Chondrocyte (in vitro differentiated cells): ENCODE data around the gene HSPA1B. TPM values are rescaled to one million over a fixed set of nuclear protein-coding genes. Genes with fewer than 3 reads are reported as not detected.
A peak's percentile ranks its signal among the peaks of the same experiment; 100 is the strongest.
"Not testable (repeated sequence)": the region's sequence is repeated elsewhere in the genome, so short reads cannot be mapped to it uniquely, and the experiment has no call there.

ENCODE experiments used
- DNase-seq: peaks from one replicate; pipeline ENCODE4 v3.0.0; 2021; ENCODE audit warnings: mixed read lengths, low spot score
- H3K27ac Mint-ChIP-seq: one replicate; pipeline ENCODE4 v1.8.0; 2021; ENCODE audit warnings: mild to moderate bottlenecking, moderate library complexity, mixed read lengths; ENCODE audit not compliant: unreplicated experiment
- H3K27me3 Mint-ChIP-seq: 2 replicates; pipeline ENCODE4 v1.8.0; 2021; ENCODE audit warnings: low read depth, mixed read lengths
- H3K36me3 Mint-ChIP-seq: 2 replicates; pipeline ENCODE4 v1.8.0; 2021; ENCODE audit warnings: low read depth, mixed read lengths
- H3K4me1 Mint-ChIP-seq: 2 replicates; pipeline ENCODE4 v1.8.0; 2021; ENCODE audit warnings: low read depth, mild to moderate bottlenecking, mixed read lengths
- H3K4me3 Mint-ChIP-seq: one replicate; pipeline ENCODE4 v1.8.0; 2021; ENCODE audit warnings: mild to moderate bottlenecking, moderate library complexity, mixed read lengths; ENCODE audit not compliant: unreplicated experiment
- H3K9me3 Mint-ChIP-seq: 2 replicates; pipeline ENCODE4 v1.8.0; 2021; ENCODE audit warnings: low read depth, mixed read lengths
- total RNA-seq: library from RNA; stranded (reverse); gene quantifications from 3 replicates; pipeline ENCODE4 v1.2.1, GENCODE V29; 2021
- TF ChIP-seq, protein P1 (sequence below): fragments of 200-600 bp; sonication (generic); IDR thresholded peaks from 2 replicates; pipeline ENCODE4 v1.5.0; 2021; ENCODE audit warnings: antibody characterized with exemption, mild to moderate bottlenecking, moderate library complexity

Gene HSPA1B
- total RNA-seq, 1 donor from 2014 or later, result 46.8 TPM

DNA sequence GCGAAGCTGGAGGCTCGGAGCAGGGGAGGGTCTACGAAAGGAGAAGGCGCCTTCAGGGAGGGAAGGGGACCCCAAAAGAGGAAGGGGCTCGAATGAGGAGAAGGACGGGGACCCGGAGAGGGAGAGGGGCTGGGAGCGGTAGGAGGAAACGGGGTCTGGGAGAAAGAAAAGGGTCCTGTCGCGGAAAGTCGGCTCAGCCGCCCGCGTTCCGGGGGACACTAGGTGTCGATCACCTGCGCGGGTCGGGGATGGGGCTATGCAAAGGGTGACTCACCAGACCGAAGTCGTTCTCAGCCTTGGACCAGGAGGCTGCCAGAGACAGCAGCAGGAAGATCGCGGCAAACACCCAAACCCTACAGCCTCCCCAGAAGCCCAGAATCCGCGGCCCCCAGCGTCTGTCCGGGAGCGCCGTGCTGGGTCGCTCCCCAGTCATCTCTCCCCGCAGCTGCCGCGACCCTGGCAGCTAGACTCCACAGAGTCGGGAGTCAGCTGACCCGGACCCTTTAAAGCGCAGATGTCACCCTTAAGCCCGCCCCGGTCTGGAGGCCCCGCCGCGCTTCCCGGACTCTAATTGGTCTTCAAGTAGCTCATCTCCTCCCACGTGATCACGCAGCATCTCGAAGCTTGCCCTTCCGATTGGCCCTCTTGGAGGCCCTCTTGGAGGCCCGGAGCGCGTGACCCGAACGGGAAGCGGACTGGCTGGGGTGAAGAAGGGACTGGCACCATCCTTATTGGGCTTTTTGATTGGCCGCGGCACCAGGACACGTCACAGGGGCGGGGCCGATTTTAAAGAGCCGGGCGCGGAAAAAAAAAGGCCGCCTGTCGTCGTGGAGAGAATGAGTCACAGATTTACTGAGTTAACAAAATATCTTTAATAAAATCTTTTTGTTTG is 35.1 kb downstream of the HSPA1B start, which contains the start of gene NEU1:
Gene NEU1 (minus strand): TSS at position 478 of the 892 bp plus-strand sequence. CDS start 45 bp downstream, at position 433.
- TF ChIP-seq, protein P1, sequence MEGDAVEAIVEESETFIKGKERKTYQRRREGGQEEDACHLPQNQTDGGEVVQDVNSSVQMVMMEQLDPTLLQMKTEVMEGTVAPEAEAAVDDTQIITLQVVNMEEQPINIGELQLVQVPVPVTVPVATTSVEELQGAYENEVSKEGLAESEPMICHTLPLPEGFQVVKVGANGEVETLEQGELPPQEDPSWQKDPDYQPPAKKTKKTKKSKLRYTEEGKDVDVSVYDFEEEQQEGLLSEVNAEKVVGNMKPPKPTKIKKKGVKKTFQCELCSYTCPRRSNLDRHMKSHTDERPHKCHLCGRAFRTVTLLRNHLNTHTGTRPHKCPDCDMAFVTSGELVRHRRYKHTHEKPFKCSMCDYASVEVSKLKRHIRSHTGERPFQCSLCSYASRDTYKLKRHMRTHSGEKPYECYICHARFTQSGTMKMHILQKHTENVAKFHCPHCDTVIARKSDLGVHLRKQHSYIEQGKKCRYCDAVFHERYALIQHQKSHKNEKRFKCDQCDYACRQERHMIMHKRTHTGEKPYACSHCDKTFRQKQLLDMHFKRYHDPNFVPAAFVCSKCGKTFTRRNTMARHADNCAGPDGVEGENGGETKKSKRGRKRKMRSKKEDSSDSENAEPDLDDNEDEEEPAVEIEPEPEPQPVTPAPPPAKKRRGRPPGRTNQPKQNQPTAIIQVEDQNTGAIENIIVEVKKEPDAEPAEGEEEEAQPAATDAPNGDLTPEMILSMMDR, result no peak
- peak; percentile 100 for DNase-seq
- Mint-ChIP-seq H3K9me3 (no peaks in the 10 kb centered on the region), H3K27ac (peak within 1 kb of the TSS; percentile 98), H3K4me1 (peaks cover 20% of the 10 kb centered on the region), H3K4me3 (peak within 1 kb of the TSS; percentile 96), H3K27me3 (no peaks in the 10 kb centered on the region), H3K36me3 (peaks cover 11% of the 10 kb centered on the region)

DNA sequence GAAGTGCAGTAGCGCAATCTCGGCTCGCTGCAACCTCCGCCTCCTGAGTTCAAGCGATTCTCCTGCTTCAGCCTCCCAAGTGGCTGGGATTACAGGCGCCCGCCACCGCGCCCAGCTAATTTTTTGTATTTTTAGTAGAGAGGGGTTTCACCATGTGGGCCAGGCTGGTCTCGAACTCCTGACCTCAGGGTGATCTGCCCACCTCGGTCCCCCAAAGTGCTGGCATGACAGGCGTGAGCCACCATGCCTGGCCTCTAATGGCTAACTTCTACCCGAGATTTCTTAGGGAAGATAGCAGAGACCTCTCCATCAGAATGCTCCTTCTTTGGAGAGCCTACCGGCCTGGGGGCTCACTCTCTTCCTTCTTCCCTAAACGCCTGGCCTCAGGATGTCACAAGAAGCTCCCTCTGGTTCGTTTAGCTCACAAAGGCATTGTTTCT is 36.6 kb downstream of the HSPA1B start:
- H3K27me3 Mint-ChIP-seq, DNase-seq, H3K36me3 Mint-ChIP-seq, H3K9me3 Mint-ChIP-seq: not testable (repeated sequence)
- Mint-ChIP-seq H3K4me3 (peak overlapping the region; percentile 96), H3K27ac (peak overlapping the region; percentile 98), H3K4me1 (peaks cover 20% of the 10 kb centered on the region)

DNA sequence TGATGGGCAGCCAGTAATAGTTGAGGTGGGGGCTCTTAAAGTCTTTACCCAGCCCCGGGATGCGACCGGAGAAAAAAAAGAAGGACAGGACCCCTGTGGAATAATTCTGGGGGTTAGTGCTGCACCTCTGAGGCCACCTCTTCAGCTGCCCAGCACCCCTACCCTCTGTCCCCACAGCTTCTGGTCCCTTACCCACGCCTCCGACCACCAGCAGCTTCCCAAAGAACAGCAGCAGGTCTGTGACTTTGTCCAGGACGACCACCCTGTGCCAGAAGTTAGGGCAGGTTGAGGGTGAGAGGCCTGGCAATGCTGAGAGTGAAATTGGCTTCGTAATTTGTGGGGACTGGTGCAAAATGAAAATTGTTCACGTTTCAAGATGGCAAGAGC is 37.3 kb downstream of the HSPA1B start:
- no peak overlapping the region for H3K27ac Mint-ChIP-seq
- H3K9me3 Mint-ChIP-seq, result no peaks in the 10 kb centered on the region
- peaks cover 4% of the 10 kb centered on the region for H3K36me3 Mint-ChIP-seq
- DNase-seq, result no peak
- H3K27me3 Mint-ChIP-seq, result no peaks in the 10 kb centered on the region
- TF ChIP-seq, protein P1, result no peak
- H3K4me1 Mint-ChIP-seq, result peaks cover 20% of the 10 kb centered on the region
- no peak overlapping the region for H3K4me3 Mint-ChIP-seq

DNA sequence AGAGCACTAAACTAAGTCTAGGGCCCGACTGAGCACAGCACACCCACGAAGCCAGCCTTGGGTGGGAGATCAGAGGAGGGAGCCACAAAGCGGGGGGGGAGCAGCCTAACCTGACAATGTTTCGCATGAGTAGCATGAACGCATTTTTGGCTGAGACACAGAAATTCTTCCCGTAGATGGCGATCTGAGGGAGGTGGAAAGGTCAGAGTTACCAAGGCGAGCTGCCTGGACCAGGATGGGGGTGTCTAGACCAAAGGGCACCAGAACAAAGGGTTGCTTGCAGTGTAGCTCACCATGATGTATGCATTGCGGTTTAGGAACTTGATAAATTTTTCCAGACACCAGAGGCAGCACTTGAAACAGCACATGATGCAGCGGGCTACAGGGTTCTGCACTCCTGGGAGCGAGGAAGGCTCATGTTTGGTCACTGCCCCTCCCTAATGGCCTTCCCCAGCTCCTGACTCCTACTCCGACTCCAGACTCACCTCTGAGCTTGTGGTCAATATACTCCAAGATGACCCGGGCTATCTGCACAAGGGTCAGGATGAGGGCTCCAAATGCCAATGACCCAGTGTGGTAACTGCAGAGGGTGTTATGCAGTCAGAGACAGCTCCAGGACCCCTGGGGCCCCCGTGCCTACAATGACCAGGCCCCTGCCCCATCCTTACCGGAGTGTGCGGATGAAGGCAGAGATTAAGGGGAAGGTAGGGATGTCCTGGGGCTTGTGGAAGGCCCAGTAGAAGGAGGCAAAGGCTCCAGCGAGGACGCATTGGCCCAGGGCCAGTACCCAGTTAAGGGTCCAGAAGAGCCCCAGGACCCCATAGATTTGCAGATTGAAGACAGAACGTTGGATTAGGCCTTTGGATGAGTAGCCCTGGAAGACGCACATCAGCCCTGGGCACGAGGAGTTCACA is 37.9 kb downstream of the HSPA1B start:
- H3K36me3 Mint-ChIP-seq, result no peaks in the 10 kb centered on the region
- peaks cover 20% of the 10 kb centered on the region for H3K4me1 Mint-ChIP-seq
- no peak overlapping the region for H3K4me3 Mint-ChIP-seq
- no peaks in the 10 kb centered on the region for H3K9me3 Mint-ChIP-seq
- no peak overlapping the region for H3K27ac Mint-ChIP-seq
- DNase-seq, result no peak
- TF ChIP-seq, protein P1, result no peak
- no peaks in the 10 kb centered on the region for H3K27me3 Mint-ChIP-seq

DNA sequence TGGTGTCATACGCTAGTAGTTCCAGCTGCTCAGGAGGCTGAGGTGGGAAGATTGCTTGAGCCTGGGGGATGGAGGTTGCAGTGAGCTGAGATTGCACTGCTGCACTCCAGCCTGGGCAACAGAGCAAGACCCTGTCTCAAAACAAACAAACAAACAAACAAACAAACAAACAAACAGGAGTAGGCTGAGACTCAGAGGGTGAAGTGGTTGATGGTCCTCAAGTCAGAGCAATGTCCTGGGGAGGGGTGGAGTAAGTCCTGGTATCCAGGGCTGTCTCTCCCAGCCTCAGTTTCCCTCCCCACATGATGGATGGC is 41.1 kb downstream of the HSPA1B start:
- not testable (repeated sequence) for H3K27me3 Mint-ChIP-seq, H3K4me3 Mint-ChIP-seq

DNA sequence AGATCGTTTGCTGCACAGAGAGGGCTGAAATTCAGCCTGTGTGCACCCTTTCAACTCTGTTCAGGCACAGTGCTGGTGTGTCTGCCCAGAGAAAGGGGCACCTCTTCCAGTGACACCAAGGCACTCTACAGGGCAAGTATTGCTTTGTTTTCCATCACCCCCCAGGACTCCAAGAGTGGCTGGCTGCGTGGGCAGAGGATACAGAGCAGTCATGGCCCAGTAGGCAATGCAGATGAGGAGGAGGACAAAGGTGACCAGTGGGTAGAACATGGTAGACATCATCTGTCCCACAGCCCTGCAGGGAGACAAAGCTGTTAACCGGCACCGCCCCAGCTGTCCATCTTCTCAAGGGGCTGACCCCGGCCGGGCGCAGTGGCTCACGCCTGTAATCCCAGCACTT is 41.8 kb downstream of the HSPA1B start:
- Mint-ChIP-seq H3K27me3 (no peaks in the 10 kb centered on the region), H3K36me3 (no peaks in the 10 kb centered on the region), H3K9me3 (no peaks in the 10 kb centered on the region), H3K4me3 (no peak overlapping the region), H3K27ac (no peak overlapping the region), H3K4me1 (peaks cover 5% of the 10 kb centered on the region)
- TF ChIP-seq, protein P1, result no peak
- no peak for DNase-seq

More for the DNA sequence above, 41.1 kb downstream of the HSPA1B start:
- not testable (repeated sequence) for DNase-seq, H3K36me3 Mint-ChIP-seq, H3K4me1 Mint-ChIP-seq, H3K9me3 Mint-ChIP-seq, H3K27ac Mint-ChIP-seq
